Right atrium auricular region (tissue), 2 donors: ENCODE results near the gene TAF10. TPM values are rescaled to one million over a fixed set of nuclear protein-coding genes. Genes with fewer than 3 reads are reported as not detected.

Source experiments
- DNase-seq: peaks from one replicate; pipeline ENCODE4 v3.0.0-alpha.2; 2019; ENCODE audit warnings: low spot score
- H3K27ac ChIP-seq, 2 donors: fragments of 200-600 bp; sonication (generic); 1 replicate in 1 of 2; 2 replicates in 1 of 2; pipeline ENCODE4 v1.5.1; 2016 to 2019
- H3K27me3 ChIP-seq, 2 donors: fragments of 200-600 bp; sonication (generic); one replicate each; pipeline versions ENCODE4 v1.5.1 to v1.6.0; 2017 to 2019
- H3K36me3 ChIP-seq: fragments of 200-600 bp; sonication (generic); one replicate; pipeline ENCODE4 v1.5.1; 2016
- H3K4me1 ChIP-seq, 2 donors: fragments of 200-600 bp; sonication (generic); one replicate each; pipeline versions ENCODE4 v1.5.1 to v1.6.0; 2017 to 2019
- H3K4me3 ChIP-seq, 2 donors: fragments of 200-600 bp; sonication (generic); 1 replicate in 1 of 2; 2 replicates in 1 of 2; pipeline ENCODE4 v1.5.1; 2017 to 2019; ENCODE audit warnings: mild to moderate bottlenecking in 1 of 2, moderate library complexity in 1 of 2
- H3K9me3 ChIP-seq, 2 donors: fragments of 200-600 bp; sonication (generic); one replicate each; pipeline ENCODE4 v1.5.1; 2019
- total RNA-seq, 2 donors: library from RNA; depleted of rRNA; stranded (reverse); fragments of >200 nt; gene quantifications; one replicate each; pipeline ENCODE4 v1.1.0, GENCODE V29; 2016
- TF ChIP-seq, protein P1 (sequence below), 2 donors: fragments of 200-600 bp; sonication (generic); IDR thresholded peaks; one replicate each; pipeline ENCODE4 v1.5.1; 2019; ENCODE audit warnings: antibody characterized with exemption in 2 of 2

Gene TAF10
- total RNA-seq, 2 donors from 2014 or later, result 26.6 to 54.0 TPM

DNA sequence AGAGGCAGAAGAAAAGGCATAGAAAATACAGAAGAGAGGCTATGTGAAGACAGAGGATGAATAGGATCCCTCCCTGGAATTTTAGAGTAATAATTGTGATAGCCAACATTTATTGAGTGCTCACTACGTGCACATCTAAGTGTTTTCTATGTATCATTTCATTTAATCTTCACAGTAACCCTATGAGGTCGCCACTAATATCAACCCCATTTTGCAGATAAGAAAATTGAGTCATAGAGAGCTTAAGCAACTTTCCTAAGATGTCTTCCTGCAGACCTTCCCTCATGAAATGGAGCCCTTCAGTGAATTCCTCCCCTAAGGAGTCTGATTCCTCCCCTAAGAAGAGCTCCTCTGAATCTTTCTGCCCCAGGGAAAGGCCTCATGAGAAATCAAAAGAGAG lies 46.7 kb downstream of the TAF10 start:
- Histone ChIP-seq H3K27ac (no peak overlapping the region), H3K4me3 (no peak overlapping the region), H3K4me1 (peaks cover 0 to 9% of the 10 kb centered on the region in 2 donors), H3K9me3 (no peaks in the 10 kb centered on the region), H3K27me3 (no peaks in the 10 kb centered on the region), H3K36me3 (no peaks in the 10 kb centered on the region)
- DNase-seq, result no peak
- TF ChIP-seq, protein P1, sequence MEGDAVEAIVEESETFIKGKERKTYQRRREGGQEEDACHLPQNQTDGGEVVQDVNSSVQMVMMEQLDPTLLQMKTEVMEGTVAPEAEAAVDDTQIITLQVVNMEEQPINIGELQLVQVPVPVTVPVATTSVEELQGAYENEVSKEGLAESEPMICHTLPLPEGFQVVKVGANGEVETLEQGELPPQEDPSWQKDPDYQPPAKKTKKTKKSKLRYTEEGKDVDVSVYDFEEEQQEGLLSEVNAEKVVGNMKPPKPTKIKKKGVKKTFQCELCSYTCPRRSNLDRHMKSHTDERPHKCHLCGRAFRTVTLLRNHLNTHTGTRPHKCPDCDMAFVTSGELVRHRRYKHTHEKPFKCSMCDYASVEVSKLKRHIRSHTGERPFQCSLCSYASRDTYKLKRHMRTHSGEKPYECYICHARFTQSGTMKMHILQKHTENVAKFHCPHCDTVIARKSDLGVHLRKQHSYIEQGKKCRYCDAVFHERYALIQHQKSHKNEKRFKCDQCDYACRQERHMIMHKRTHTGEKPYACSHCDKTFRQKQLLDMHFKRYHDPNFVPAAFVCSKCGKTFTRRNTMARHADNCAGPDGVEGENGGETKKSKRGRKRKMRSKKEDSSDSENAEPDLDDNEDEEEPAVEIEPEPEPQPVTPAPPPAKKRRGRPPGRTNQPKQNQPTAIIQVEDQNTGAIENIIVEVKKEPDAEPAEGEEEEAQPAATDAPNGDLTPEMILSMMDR (IDR thresholded peaks at IDR 0.05), result no peak

DNA sequence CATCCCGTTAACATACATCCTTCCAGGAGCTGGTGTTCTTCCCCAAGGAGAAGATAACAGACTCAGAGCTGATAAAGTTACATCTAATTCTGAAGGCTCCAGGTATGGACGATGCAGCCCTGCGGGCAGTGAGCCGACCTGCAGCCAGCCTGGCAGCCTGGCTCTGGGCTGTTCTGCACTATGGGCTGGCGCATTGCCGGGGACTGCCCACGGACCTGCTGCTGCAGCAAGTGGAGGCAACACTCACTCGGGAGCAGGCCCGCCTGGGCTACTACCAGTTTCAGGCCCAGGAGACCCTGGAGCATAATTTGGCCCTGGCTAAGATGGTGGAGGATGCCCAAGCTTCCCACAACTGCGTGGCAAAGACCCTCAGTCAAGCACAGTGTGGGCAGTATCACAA lies 48.3 kb downstream of the TAF10 start:
- H3K27ac ChIP-seq, result no peak overlapping the region
- H3K27me3 ChIP-seq, result no peaks in the 10 kb centered on the region
- H3K9me3 ChIP-seq, result no peaks in the 10 kb centered on the region
- no peak overlapping the region for H3K4me3 ChIP-seq
- DNase-seq, result no peak
- peaks cover 0 to 6% of the 10 kb centered on the region in 2 donors for H3K4me1 ChIP-seq
- TF ChIP-seq, protein P1 (IDR thresholded peaks at IDR 0.05), result no peak
- no peaks in the 10 kb centered on the region for H3K36me3 ChIP-seq

DNA sequence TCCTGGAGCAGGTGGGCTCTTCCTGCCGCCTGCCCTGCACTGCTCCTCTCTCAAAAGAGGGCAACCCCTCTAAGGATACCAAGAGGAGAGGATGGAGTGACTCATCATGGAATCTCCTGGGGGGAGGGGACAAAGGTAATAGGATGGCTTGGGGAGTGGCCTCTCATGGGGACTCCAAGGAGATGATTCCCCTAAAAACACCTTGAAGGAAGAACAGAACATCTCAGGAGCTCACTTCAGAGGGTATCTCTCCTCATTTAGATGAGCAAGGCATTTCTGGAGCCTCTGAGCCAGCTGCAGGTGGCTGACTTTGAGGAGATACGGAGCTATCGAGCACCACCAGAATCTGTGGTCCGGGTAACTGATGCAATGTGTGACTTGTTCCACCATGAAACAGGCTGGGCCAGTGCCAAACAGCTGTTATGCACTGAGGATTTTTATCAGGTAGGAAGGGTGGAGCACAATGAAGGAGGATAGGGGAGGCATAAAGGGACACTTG lies 48.8 kb downstream of the TAF10 start:
- Histone ChIP-seq H3K27me3 (no peaks in the 10 kb centered on the region), H3K27ac (no peak overlapping the region), H3K4me3 (no peak overlapping the region), H3K36me3 (no peaks in the 10 kb centered on the region), H3K4me1 (peaks cover 0 to 3% of the 10 kb centered on the region in 2 donors), H3K9me3 (no peaks in the 10 kb centered on the region)
- TF ChIP-seq, protein P1 (IDR thresholded peaks at IDR 0.05), result no peak
- no peak for DNase-seq

DNA sequence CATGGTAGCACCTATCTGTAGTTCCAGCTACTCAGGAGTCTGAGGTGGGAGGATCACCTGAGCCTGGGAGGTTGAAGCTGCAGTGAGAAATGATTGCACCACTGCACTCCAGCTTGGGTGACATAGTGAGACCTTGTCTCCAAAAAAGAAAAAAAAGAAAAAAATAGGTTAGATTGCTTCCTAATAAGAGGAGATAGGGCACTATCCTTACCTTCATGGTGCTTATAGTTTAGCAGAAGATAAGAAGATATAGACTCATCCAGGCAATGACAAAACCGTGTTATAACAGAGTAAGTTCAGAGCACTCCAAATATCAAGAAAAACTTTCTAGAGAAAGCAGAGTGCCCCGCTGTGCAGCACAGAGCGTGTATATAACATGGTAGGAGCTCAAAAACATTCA lies 50.7 kb downstream of the TAF10 start:
- no peaks in the 10 kb centered on the region for H3K27me3 ChIP-seq
- no peaks in the 10 kb centered on the region for H3K9me3 ChIP-seq
- H3K27ac ChIP-seq, result no peak overlapping the region
- DNase-seq, result no peak
- H3K4me1 ChIP-seq, result no peaks in the 10 kb centered on the region
- H3K36me3 ChIP-seq, result no peaks in the 10 kb centered on the region
- H3K4me3 ChIP-seq, result no peak overlapping the region
- TF ChIP-seq, protein P1 (IDR thresholded peaks at IDR 0.05), result no peak

Other genes with a start within 250 kb of the TAF10 start
- gene SMPD1, start 221.7 kb downstream of the TAF10 start, total RNA-seq, result 10 to 100 TPM; 44.5 to 71.7 TPM
- gene APBB1, start 193.1 kb downstream of the TAF10 start, total RNA-seq, result 10 to 100 TPM; 79.8 to 80.9 TPM
- gene HPX, start 171.2 kb downstream of the TAF10 start, total RNA-seq, result under 1 TPM in 1 of 2 donors, not detected in 1; 0.20 TPM
- 10 to 100 TPM in 1 of 2 donors, 1 to 10 TPM in 1; 7.1 to 19.5 TPM for gene TRIM3, start 138.3 kb downstream of the TAF10 start, total RNA-seq
- 10 to 100 TPM; 19.2 to 34.1 TPM for gene ARFIP2, start 130.9 kb downstream of the TAF10 start, total RNA-seq
- gene TIMM10B, start 130.7 kb downstream of the TAF10 start, total RNA-seq, result 10 to 100 TPM; 19.8 to 22.6 TPM
- 1 to 10 TPM; 4.4 to 4.8 TPM for gene DNHD1, start 114.9 kb downstream of the TAF10 start, total RNA-seq
- gene RRP8, start 8.6 kb downstream of the TAF10 start, total RNA-seq, result 10 to 100 TPM in 1 of 2 donors, 1 to 10 TPM in 1; 9.7 to 12.2 TPM
- 100 to 1,000 TPM; 142 to 193 TPM for gene ILK, start 8.4 kb downstream of the TAF10 start, total RNA-seq
- 10 to 100 TPM; 48.8 to 83.1 TPM for gene TPP1, start 7.2 kb upstream of the TAF10 start, total RNA-seq
- gene DCHS1, start 43.6 kb upstream of the TAF10 start, total RNA-seq, result 10 to 100 TPM in 1 of 2 donors, 1 to 10 TPM in 1; 9.3 to 23.0 TPM
- 10 to 100 TPM; 30.8 to 97.8 TPM for gene MRPL17, start 71.1 kb upstream of the TAF10 start, total RNA-seq
- not detected for gene OR2AG2, start 159.8 kb upstream of the TAF10 start, total RNA-seq
- not detected for gene OR2AG1, start 170.8 kb upstream of the TAF10 start, total RNA-seq
- not detected for gene OR6A2, start 187.5 kb upstream of the TAF10 start, total RNA-seq
- not detected for gene OR10A5, start 233.5 kb upstream of the TAF10 start, total RNA-seq